GM12878 (cell line): ENCODE data around the gene SLC6A11. TPM values are rescaled to one million over a fixed set of nuclear protein-coding genes. Genes with fewer than 3 reads are reported as not detected.

ENCODE experiments used
- ATAC-seq: fragments of 200-7000 bp; cut with Tn5 transposase; 3 replicates; pipeline ENCODE4 v1.9.1; 2020; ENCODE audit warnings: mild to moderate bottlenecking, moderate library complexity
- BruUV-seq: library from RNA; stranded (reverse); fragments of 400-500 nt; replicated peaks from 2 replicates; lab custom pipeline; 2021; lab: Mats Ljungman, UMichigan
- CTCF ChIA-PET: fragments of 300-600 bp; sonication (Branson Sonifier 250); formaldehyde crosslinking; extraction: SDS; loops from one replicate; lab custom pipeline; 2021; ENCODE audit warnings: inconsistent platforms; lab: Yijun Ruan, JAX
- POLR2A ChIA-PET: fragments of 350-600 bp; formaldehyde crosslinking; extraction: SDS; loops from one replicate; lab custom pipeline; 2021; ENCODE audit warnings: inconsistent platforms; lab: Charles Lee
- RAD21 ChIA-PET: fragments of 300-600 bp; sonication (Branson Sonifier 250); formaldehyde crosslinking; loops from one replicate; lab custom pipeline; 2023; ENCODE audit warnings: antibody characterized with exemption; ENCODE audit not compliant: unreplicated experiment; lab: Charles Lee
- SMC1A ChIA-PET: fragments of 300-600 bp; sonication (Branson Sonifier 250); formaldehyde crosslinking; loops from one replicate; lab custom pipeline; 2023; ENCODE audit not compliant: unreplicated experiment, uncharacterized antibody; lab: Charles Lee
- DNase-seq: peaks from one replicate; pipeline ENCODE4 v3.0.0-alpha.2; 2011; ENCODE audit warnings: low read depth, low spot score
- FAIRE-seq: peaks from 3 replicates; lab custom pipeline; 2011; peaks lifted over from hg19 to GRCh38; lab: Jason Lieb, UNC
- H2AFZ ChIP-seq: 2 replicates; pipeline ENCODE4 v1.6.0; 2011; ENCODE audit warnings: low read depth, low read length, control low read depth; ENCODE audit not compliant: control insufficient read depth
- H3K27ac ChIP-seq: 2 replicates; pipeline ENCODE4 v1.5.1; 2011; ENCODE audit warnings: control low read depth; ENCODE audit not compliant: control insufficient read depth, insufficient read depth
- H3K27me3 ChIP-seq, 2 experiments: replicated peaks in 1 of 2; 2 replicates each; pipeline versions ENCODE4 v1.6.0 to v1.6.1; 2011; ENCODE audit warnings: low read length in 1 of 2; ENCODE audit not compliant: control insufficient read depth in 2 of 2, insufficient read depth in 2 of 2
- H3K36me3 ChIP-seq, 2 experiments: 2 replicates each; pipeline ENCODE4 v1.5.1; 2011; ENCODE audit warnings: low read length in 1 of 2; ENCODE audit not compliant: control insufficient read depth in 2 of 2, insufficient read depth in 2 of 2
- H3K4me1 ChIP-seq: 2 replicates; pipeline ENCODE4 v1.6.1; 2011; ENCODE audit warnings: mild to moderate bottlenecking, low read length, moderate library complexity, mixed read lengths; ENCODE audit not compliant: control insufficient read depth, insufficient read depth
- H3K4me2 ChIP-seq: 2 replicates; pipeline ENCODE4 v1.6.0; 2011; ENCODE audit warnings: control low read depth; ENCODE audit not compliant: control insufficient read depth, insufficient read depth
- H3K4me3 ChIP-seq: fragments of 200-600 bp; sonication (generic); 2 replicates; pipeline ENCODE4 v1.5.1; 2016
- H3K79me2 ChIP-seq: 2 replicates; pipeline ENCODE4 v1.6.0; 2011; ENCODE audit warnings: low read length; ENCODE audit not compliant: control insufficient read depth, insufficient read depth
- H3K9ac ChIP-seq: 2 replicates; pipeline ENCODE4 v1.8.0; 2011; ENCODE audit warnings: low read length, control low read depth, mixed read lengths; ENCODE audit not compliant: control insufficient read depth, insufficient read depth
- H3K9me3 ChIP-seq: replicated peaks from 3 replicates; pipeline ENCODE4 v1.5.1; 2011; ENCODE audit warnings: mild to moderate bottlenecking, low read length; ENCODE audit not compliant: control insufficient read depth, insufficient read depth
- H4K20me1 ChIP-seq: 2 replicates; pipeline ENCODE4 v1.6.0; 2011; ENCODE audit not compliant: control insufficient read depth, insufficient read depth
- EED ChIP-seq: sonication (generic); IDR thresholded peaks from 2 replicates; pipeline ENCODE4 v1.6.1; 2016; ENCODE audit warnings: antibody characterized with exemption, low read depth
- EZH2 ChIP-seq: IDR thresholded peaks from 2 replicates; pipeline ENCODE4 v1.6.1; 2012; ENCODE audit warnings: low read depth, mild to moderate bottlenecking, control low read depth, inconsistent platforms, low read length, borderline replicate concordance; ENCODE audit not compliant: control insufficient read depth
- GABPA ChIP-seq: IDR thresholded peaks from 2 replicates; pipeline ENCODE4 v1.6.1; 2014; ENCODE audit warnings: antibody characterized with exemption, low read depth, mild to moderate bottlenecking, inconsistent platforms
- IKZF1 ChIP-seq: fragments of 450-650 bp; conservative IDR thresholded peaks from 2 replicates; pipeline ENCODE4 v1.6.1; 2017; ENCODE audit warnings: antibody characterized with exemption, mild to moderate bottlenecking
- LARP7 ChIP-seq: fragments of 450-650 bp; IDR thresholded peaks from 2 replicates; pipeline ENCODE4 v1.6.1; 2017; ENCODE audit warnings: mild to moderate bottlenecking
- MAX ChIP-seq: IDR thresholded peaks from 2 replicates; pipeline ENCODE4 v1.6.1; 2012; ENCODE audit warnings: low read depth, low read length, improper control_type of control experiment
- MXI1 ChIP-seq: fragments of 150-350 bp; IDR thresholded peaks from 2 replicates; pipeline ENCODE4 v1.6.1; 2011; ENCODE audit warnings: low read depth, mild to moderate bottlenecking, inconsistent platforms, low read length, improper control_type of control experiment
- MYC ChIP-seq: IDR thresholded peaks from 2 replicates; pipeline ENCODE4 v1.6.1; 2011; ENCODE audit warnings: mild to moderate bottlenecking, low read length, moderate library complexity, inconsistent platforms; ENCODE audit not compliant: insufficient read depth, insufficient replicate concordance, insufficient read length, severe bottlenecking
- NFXL1 ChIP-seq: fragments of 450-650 bp; IDR thresholded peaks from 2 replicates; pipeline ENCODE4 v1.6.1; 2017; ENCODE audit warnings: antibody characterized with exemption, mild to moderate bottlenecking, borderline replicate concordance
- POLR2AphosphoS2 ChIP-seq: IDR thresholded peaks from 2 replicates; pipeline ENCODE4 v1.6.1; 2011; ENCODE audit warnings: low read depth, mild to moderate bottlenecking, low read length, improper control_type of control experiment, moderate library complexity
- RAD51 ChIP-seq: fragments of 450-650 bp; IDR thresholded peaks from 2 replicates; pipeline ENCODE4 v1.6.1; 2016; ENCODE audit warnings: moderate library complexity, mild to moderate bottlenecking, inconsistent platforms
- RCOR1 ChIP-seq: conservative IDR thresholded peaks from 2 replicates; pipeline ENCODE4 v1.6.1; 2012; ENCODE audit warnings: low read depth, low read length, improper control_type of control experiment
- SMAD1 ChIP-seq: fragments of 450-650 bp; IDR thresholded peaks from 2 replicates; pipeline ENCODE4 v1.6.1; 2018; ENCODE audit warnings: mild to moderate bottlenecking, low read depth; ENCODE audit not compliant: partially characterized antibody
- SMAD5 ChIP-seq: IDR thresholded peaks from 2 replicates; pipeline ENCODE4 v1.6.1; 2016; ENCODE audit warnings: antibody characterized with exemption, low read depth
- SMARCA5 ChIP-seq: fragments of 450-650 bp; IDR thresholded peaks from 2 replicates; pipeline ENCODE4 v1.6.1; 2017; ENCODE audit warnings: mild to moderate bottlenecking
- STAT3 ChIP-seq: IDR thresholded peaks from 2 replicates; pipeline ENCODE4 v1.6.1; 2011; ENCODE audit warnings: low read depth, low read length, improper control_type of control experiment
- YY1 ChIP-seq: IDR thresholded peaks from 2 replicates; pipeline ENCODE4 v1.6.1; 2011; ENCODE audit warnings: low read depth, mild to moderate bottlenecking, low read length
- WGBS: methylation state at CpG from one replicate; pipeline ENCODE4 v1.1.6; 2016; ENCODE audit warnings: low lambda C conversion rate; ENCODE audit not compliant: insufficient replicate concordance, insufficient coverage; ENCODE audit errors: missing lambda C conversion rate; 5-methylcytosine and 5-hydroxymethylcytosine counted together
- in situ Hi-C: fragments of 300-500 bp; cut with MboI; formaldehyde crosslinking; loops from 9 replicates; pipeline ENCODE4 v1.14.3; 2018; ENCODE audit warnings: mixed read lengths
- intact Hi-C: fragments of 100-400 bp; cut with micrococcal nuclease; formaldehyde crosslinking; loops from one replicate; pipeline ENCODE4 v1.14.2; 2022; ENCODE audit not compliant: unreplicated experiment
- polyA plus RNA-seq, 11 experiments: library from polyadenylated mRNA; depleted of rRNA in 4 of 11; unstranded in 6 of 11; stranded (reverse) in 5 of 11; fragments of >200 nt; fragmentation: Nextera tagmentation in 4 of 11; fragmentation: Illumina TruSeq in 1 of 11; extraction: Ambion mirVana in 4 of 11; extraction: Trizol in 1 of 11; gene quantifications; 1 replicate in 1 of 11; 2 replicates in 10 of 11; pipeline versions ENCODE4 v1.2.1 to v1.2.3, GENCODE V29; 2011 to 2016; ENCODE audit warnings: inconsistent platforms in 2 of 11, missing spikeins in 2 of 11, low read depth in 1 of 11
- total RNA-seq, 4 experiments: library from RNA; depleted of rRNA in 3 of 4; stranded (reverse); fragments of >200 nt in 3 of 4; fragmentation: Illumina TruSeq in 1 of 4; extraction: Trizol in 1 of 4; gene quantifications; 2 replicates each; pipeline versions ENCODE4 v1.2.1 to v1.2.3, GENCODE V29; 2013 to 2021
- TF ChIP-seq, protein P1 (sequence below): IDR thresholded peaks from 2 replicates; pipeline ENCODE4 v1.6.1; 2011; ENCODE audit warnings: low read depth, mild to moderate bottlenecking, low read length, moderate library complexity, borderline replicate concordance; ENCODE audit errors: extremely low read depth
- TF ChIP-seq, protein P2 (sequence below): IDR thresholded peaks from 2 replicates; pipeline ENCODE4 v1.6.1; 2012; ENCODE audit warnings: low read length, inconsistent platforms

SLC6A11 gene
- total and polyA plus RNA-seq, 10 of the 15 experiments (the other 5 are each of a cell fraction or from before 2014, with no cell fraction given) = not detected

DNA sequence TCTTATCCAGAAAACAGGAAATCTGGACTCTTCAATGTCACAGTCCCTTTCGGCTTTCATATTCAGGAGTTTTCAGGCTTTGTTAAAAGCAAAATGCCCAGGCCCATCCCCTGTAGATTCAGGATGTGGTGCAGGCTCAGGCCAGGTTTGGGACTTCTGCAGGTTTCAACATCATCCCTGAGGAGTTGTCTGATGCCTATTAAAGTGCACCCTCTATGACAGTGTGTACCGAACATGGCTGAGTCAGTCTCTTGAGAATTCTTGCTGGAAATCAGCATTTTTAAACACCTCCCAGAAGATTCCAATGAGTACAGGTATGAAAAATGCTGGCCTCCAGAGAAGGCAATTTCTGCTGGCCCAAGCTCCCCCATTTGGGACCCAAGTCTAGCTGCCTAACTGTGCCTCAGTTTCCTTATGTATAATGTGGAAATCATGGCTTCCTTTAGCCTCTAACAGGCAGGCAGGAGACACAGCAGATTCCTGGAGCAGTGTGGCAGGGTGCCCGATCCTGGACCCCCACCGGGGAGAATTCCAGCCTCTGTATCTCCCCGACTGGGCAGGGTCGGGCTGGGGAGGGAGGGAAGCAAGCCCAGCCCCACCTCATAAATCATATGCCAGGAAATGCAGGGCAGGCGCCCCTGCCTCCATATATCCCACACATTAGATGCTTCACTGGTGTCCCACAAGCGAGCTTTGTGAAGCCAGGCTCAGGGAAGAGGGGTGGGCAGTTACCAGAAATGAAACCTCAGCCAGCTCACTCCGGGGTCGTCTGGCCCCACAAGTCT is 44.4 kb upstream of the SLC6A11 start:
- Histone ChIP-seq H3K27me3 (no peaks in the 10 kb centered on the region; a peak in 1 of 4 replicates), H3K9me3 (no peaks in the 10 kb centered on the region), H3K4me1 (no peaks in the 10 kb centered on the region), H3K36me3 (no peaks in the 10 kb centered on the region), H3K9ac (no peak overlapping the region), H3K79me2 (no peaks in the 10 kb centered on the region), H2AFZ (no peak overlapping the region), H3K4me3 (no peak overlapping the region), H3K27ac (no peak overlapping the region)
- DNase-seq = no peak
- RAD21 ChIA-PET = no interaction called here
- intact Hi-C loops = no loop called here
- 9% methylated on average over 10 of the region's 10 CpGs for WGBS
- no peak for ATAC-seq
- CTCF ChIA-PET = interaction anchor here (0.7 kb wide), 1 partner anchor 12 kb away, joined by 3 read pairs; no protein-coding TSS in a partner anchor
- SMC1A ChIA-PET = no interaction called here
- in situ Hi-C loops = no loop called here
- TF ChIP-seq YY1 (no peak), SMAD1 (no peak), GABPA (no peak), IKZF1 (no peak), NFXL1 (no peak), MXI1 (no peak), EED (no peak), MAX (no peak), STAT3 (no peak), RCOR1 (no peak), SMAD5 (no peak), EZH2 (no peak), RAD51 (no peak), LARP7 (no peak), POLR2AphosphoS2 (no peak), SMARCA5 (no peak), MYC (no peak)
- TF ChIP-seq, protein P1, sequence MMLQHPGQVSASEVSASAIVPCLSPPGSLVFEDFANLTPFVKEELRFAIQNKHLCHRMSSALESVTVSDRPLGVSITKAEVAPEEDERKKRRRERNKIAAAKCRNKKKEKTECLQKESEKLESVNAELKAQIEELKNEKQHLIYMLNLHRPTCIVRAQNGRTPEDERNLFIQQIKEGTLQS = no peak
- TF ChIP-seq, protein P2, sequence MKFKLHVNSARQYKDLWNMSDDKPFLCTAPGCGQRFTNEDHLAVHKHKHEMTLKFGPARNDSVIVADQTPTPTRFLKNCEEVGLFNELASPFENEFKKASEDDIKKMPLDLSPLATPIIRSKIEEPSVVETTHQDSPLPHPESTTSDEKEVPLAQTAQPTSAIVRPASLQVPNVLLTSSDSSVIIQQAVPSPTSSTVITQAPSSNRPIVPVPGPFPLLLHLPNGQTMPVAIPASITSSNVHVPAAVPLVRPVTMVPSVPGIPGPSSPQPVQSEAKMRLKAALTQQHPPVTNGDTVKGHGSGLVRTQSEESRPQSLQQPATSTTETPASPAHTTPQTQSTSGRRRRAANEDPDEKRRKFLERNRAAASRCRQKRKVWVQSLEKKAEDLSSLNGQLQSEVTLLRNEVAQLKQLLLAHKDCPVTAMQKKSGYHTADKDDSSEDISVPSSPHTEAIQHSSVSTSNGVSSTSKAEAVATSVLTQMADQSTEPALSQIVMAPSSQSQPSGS = no peak
- TF ChIP-seq, all 136 proteins: peak for 0
- BruUV-seq = no TSS peak
- POLR2A ChIA-PET = no interaction called here
- no peak overlapping the region for H3K4me2 ChIP-seq
- FAIRE-seq = no peak
- no peaks in the 10 kb centered on the region for H4K20me1 ChIP-seq
